MCF 10A (cell line): ENCODE results near the gene UNC5A. TPM values are rescaled to one million over a fixed set of nuclear protein-coding genes. Genes with fewer than 3 reads are reported as not detected.

Experiments used
- BruUV-seq: library from RNA; stranded (reverse); fragments of 400-500 nt; replicated peaks from 2 replicates; lab custom pipeline; 2021; lab: Mats Ljungman, UMichigan
- CTCF ChIA-PET: fragments of 300-600 bp; sonication (Branson Sonifier 250); formaldehyde crosslinking; extraction: SDS; loops from one replicate; lab custom pipeline; 2021; ENCODE audit warnings: antibody characterized with exemption, inconsistent platforms; lab: Yijun Ruan, JAX
- POLR2A ChIA-PET: fragments of 300-600, 350-650 bp; sonication (Branson Sonifier 250); formaldehyde crosslinking; extraction: SDS; loops from one replicate; lab custom pipeline; 2020; ENCODE audit warnings: antibody characterized with exemption, inconsistent platforms; lab: Yijun Ruan, JAX
- DNase-seq: peaks from one replicate; pipeline ENCODE4 v3.0.0-alpha.2; 2018; ENCODE audit not compliant: unreplicated experiment
- H3K27ac Mint-ChIP-seq: one replicate; pipeline ENCODE4 v1.8.0; 2022; ENCODE audit warnings: mild to moderate bottlenecking, low read depth, mixed read lengths; ENCODE audit not compliant: unreplicated experiment
- H3K27me3 Mint-ChIP-seq: one replicate; pipeline ENCODE4 v1.8.0; 2022; ENCODE audit warnings: mixed read lengths; ENCODE audit not compliant: insufficient read depth, unreplicated experiment
- H3K36me3 Mint-ChIP-seq: one replicate; pipeline ENCODE4 v1.8.0; 2022; ENCODE audit warnings: mild to moderate bottlenecking, moderate library complexity, mixed read lengths; ENCODE audit not compliant: insufficient read depth, unreplicated experiment
- H3K4me1 Mint-ChIP-seq: one replicate; pipeline ENCODE4 v1.8.0; 2022; ENCODE audit warnings: mixed read lengths; ENCODE audit not compliant: insufficient read depth, unreplicated experiment
- H3K4me3 Mint-ChIP-seq: one replicate; pipeline ENCODE4 v1.8.0; 2022; ENCODE audit warnings: mild to moderate bottlenecking, moderate library complexity, mixed read lengths; ENCODE audit not compliant: unreplicated experiment
- H3K9me3 Mint-ChIP-seq: one replicate; pipeline ENCODE4 v1.8.0; 2022; ENCODE audit warnings: mixed read lengths; ENCODE audit not compliant: unreplicated experiment
- CTCF ChIP-seq: fragments of 200-600 bp; IDR thresholded peaks from one replicate; pipeline ENCODE4 v1.8.0; 2022; ENCODE audit warnings: antibody characterized with exemption, mild to moderate bottlenecking; ENCODE audit not compliant: unreplicated experiment
- intact Hi-C: fragments of 100-400 bp; cut with micrococcal nuclease; formaldehyde crosslinking; loops from 2 replicates; pipeline ENCODE4 v1.14.1; 2022
- total RNA-seq: library from RNA; stranded (reverse); gene quantifications from 2 replicates; pipeline ENCODE4 v1.2.3, GENCODE V29; 2022

Gene UNC5A
- total RNA-seq, 1 experiment from 2014 or later = 0.51 TPM

GRCh38 chr5:176817841-176818377 is 7.5 kb downstream of the UNC5A start:
- TF ChIP-seq CTCF = peak; percentile 24
- BruUV-seq = no TSS peak
- no peaks in the 10 kb centered on the region for H3K36me3 Mint-ChIP-seq
- H3K4me1 Mint-ChIP-seq = peaks cover 12% of the 10 kb centered on the region
- POLR2A ChIA-PET = no interaction called here
- peaks cover 10% of the 10 kb centered on the region for H3K27me3 Mint-ChIP-seq
- peak overlapping the region; percentile 35 for H3K4me3 Mint-ChIP-seq
- no peaks in the 10 kb centered on the region for H3K9me3 Mint-ChIP-seq
- no peak overlapping the region for H3K27ac Mint-ChIP-seq
- intact Hi-C loops = loop anchor here (2.0 to 10.0 kb wide), 2 partner anchors 137 to 157 kb away; no protein-coding TSS in a partner anchor
- CTCF ChIA-PET = interaction anchor here (0.6 to 0.9 kb wide), 2 partner anchors 153 to 160 kb away, joined by 3 read pairs; no protein-coding TSS in a partner anchor
- no peak for DNase-seq

GRCh38 chr5:176818391-176819098 is 8.2 kb downstream of the UNC5A start:
- no peak for DNase-seq
- ChIA-PET CTCF (interaction anchor here (0.5 to 0.6 kb wide), 2 partner anchors 111 to 154 kb away, joined by 3 read pairs; no protein-coding TSS in a partner anchor), POLR2A (no interaction called here)
- Mint-ChIP-seq H3K27me3 (peaks cover 10% of the 10 kb centered on the region), H3K4me1 (peaks cover 16% of the 10 kb centered on the region), H3K27ac (no peak overlapping the region), H3K36me3 (no peaks in the 10 kb centered on the region), H3K4me3 (peak overlapping the region; percentile 35), H3K9me3 (no peaks in the 10 kb centered on the region)
- TF ChIP-seq CTCF = no peak
- intact Hi-C loops = loop anchor here (2.0 to 10.0 kb wide), 2 partner anchors 136 to 158 kb away; no protein-coding TSS in a partner anchor
- BruUV-seq = no TSS peak

- Mint-ChIP-seq H3K36me3 (no peaks in the 10 kb centered on the region), H3K27ac (no peak overlapping the region), H3K9me3 (no peaks in the 10 kb centered on the region), H3K27me3 (peaks cover 10% of the 10 kb centered on the region), H3K4me3 (no peak overlapping the region), H3K4me1 (peaks cover 16% of the 10 kb centered on the region)
- CTCF ChIA-PET = no interaction called here
- intact Hi-C loops = loop anchor here (2.0 to 10.0 kb wide), 2 partner anchors 135 to 159 kb away; no protein-coding TSS in a partner anchor
- TF ChIP-seq CTCF = no peak
- BruUV-seq = no TSS peak
- POLR2A ChIA-PET = no interaction called here
- DNase-seq = no peak
These were observed 9.1 kb downstream of the UNC5A start for GRCh38 chr5:176819476-176819875.

GRCh38 chr5:176820937-176821336 is 10.6 kb downstream of the UNC5A start:
- Mint-ChIP-seq H3K4me3 (no peak overlapping the region), H3K36me3 (no peaks in the 10 kb centered on the region), H3K9me3 (no peaks in the 10 kb centered on the region), H3K27me3 (peaks cover 21% of the 10 kb centered on the region), H3K27ac (no peak overlapping the region), H3K4me1 (peaks cover 16% of the 10 kb centered on the region)
- TF ChIP-seq CTCF = no peak
- DNase-seq = no peak
- BruUV-seq = no TSS peak
- POLR2A ChIA-PET = no interaction called here
- intact Hi-C loops = no loop called here
- CTCF ChIA-PET = interaction anchor here (0.5 to 1.5 kb wide), 2 partner anchors 61 to 163 kb away, joined by 3 to 6 read pairs; no protein-coding TSS in a partner anchor
